Endothelial cell of umbilical vein (primary cell): ENCODE measurements around the gene NRP2. TPM values are rescaled to one million over a fixed set of nuclear protein-coding genes. Genes with fewer than 3 reads are reported as not detected.

Experiments
- BruUV-seq: library from RNA; stranded (reverse); fragments of 400-500 nt; replicated peaks from 2 replicates; lab custom pipeline; 2021; lab: Mats Ljungman, UMichigan
- CTCF ChIA-PET: fragments of 300-600, 350-600 bp; sonication (Branson Sonifier 250); formaldehyde crosslinking; loops from one replicate; lab custom pipeline; 2021; ENCODE audit warnings: antibody characterized with exemption, inconsistent platforms; lab: Charles Lee
- POLR2A ChIA-PET: fragments of 300-600, 350-600 bp; sonication (Branson Sonifier 250); formaldehyde crosslinking; loops from one replicate; lab custom pipeline; 2021; ENCODE audit warnings: antibody characterized with exemption, inconsistent platforms; lab: Charles Lee
- DNase-seq: peaks from one replicate; pipeline ENCODE4 v3.0.0-alpha.2; 2011; ENCODE audit warnings: low read depth, low spot score
- FAIRE-seq: peaks from 2 replicates; lab custom pipeline; 2011; peaks lifted over from hg19 to GRCh38; lab: Jason Lieb, UNC
- H2AFZ ChIP-seq: 2 replicates; pipeline ENCODE4 v1.6.0; 2012; ENCODE audit warnings: low read depth, low read length, control low read depth, inconsistent platforms
- H3K27ac ChIP-seq: 2 replicates; pipeline ENCODE4 v1.5.1; 2011; ENCODE audit warnings: low read depth, mild to moderate bottlenecking, control low read depth, low read length, moderate library complexity; ENCODE audit not compliant: insufficient read depth
- H3K27me3 ChIP-seq, 2 experiments: 2 replicates each; pipeline versions ENCODE4 v1.6.0 to v1.6.1; 2011; ENCODE audit warnings: low read length in 2 of 2, mixed read lengths in 1 of 2; ENCODE audit not compliant: control insufficient read depth in 2 of 2, insufficient read depth in 2 of 2
- H3K36me3 ChIP-seq, 2 experiments: 2 replicates in 1 of 2; 3 replicates in 1 of 2; pipeline ENCODE4 v1.5.1; 2011; ENCODE audit warnings: low read length in 2 of 2, mild to moderate bottlenecking in 1 of 2, moderate library complexity in 1 of 2; ENCODE audit not compliant: control insufficient read depth in 2 of 2, insufficient read depth in 2 of 2; ENCODE audit errors: extremely low read depth in 1 of 2
- H3K4me1 ChIP-seq: 3 replicates; pipeline ENCODE4 v1.5.1; 2011; ENCODE audit warnings: mild to moderate bottlenecking, low read length; ENCODE audit not compliant: control insufficient read depth, insufficient read depth; ENCODE audit errors: extremely low read depth
- H3K4me2 ChIP-seq: 2 replicates; pipeline ENCODE4 v1.6.1; 2011; ENCODE audit warnings: low read length, control low read depth, mixed read lengths; ENCODE audit not compliant: insufficient read depth
- H3K4me3 ChIP-seq, 3 experiments: fragments of 200-600 bp in 1 of 3; sonication (generic), shearing (Covaris generic) in 1 of 3; replicated peaks in 1 of 3; 2 replicates each; pipeline ENCODE4 v1.5.1; 2011 to 2016; ENCODE audit warnings: control low read depth in 3 of 3, low read length in 3 of 3, mild to moderate bottlenecking in 2 of 3, inconsistent platforms in 1 of 3, low read depth in 1 of 3, moderate library complexity in 1 of 3; ENCODE audit not compliant: insufficient read depth in 1 of 3
- H3K79me2 ChIP-seq: 2 replicates; pipeline ENCODE4 v1.6.0; 2012; ENCODE audit warnings: low read length, inconsistent platforms; ENCODE audit not compliant: control insufficient read depth, insufficient read depth
- H3K9ac ChIP-seq: replicated peaks from 2 replicates; pipeline ENCODE3; 2011; ENCODE audit warnings: low read length, control low read depth; ENCODE audit not compliant: insufficient read depth; ENCODE audit errors: extremely low read depth
- H3K9me1 ChIP-seq: replicated peaks from 3 replicates; pipeline ENCODE4 v1.6.0; 2011; ENCODE audit warnings: mild to moderate bottlenecking, low read length; ENCODE audit not compliant: control insufficient read depth, insufficient read depth; ENCODE audit errors: extremely low read depth
- H3K9me3 ChIP-seq: replicated peaks from 2 replicates; pipeline ENCODE4 v1.5.1; 2012; ENCODE audit warnings: low read length, inconsistent platforms; ENCODE audit not compliant: control insufficient read depth, insufficient read depth
- H4K20me1 ChIP-seq: replicated peaks from 2 replicates; pipeline ENCODE3; 2011; ENCODE audit warnings: mild to moderate bottlenecking, low read length; ENCODE audit not compliant: control insufficient read depth, insufficient read depth; ENCODE audit errors: extremely low read depth
- CTCF ChIP-seq, 2 donors: IDR thresholded peaks; 1 replicate in 1 of 2; 2 replicates in 1 of 2; pipeline ENCODE4 v1.5.1; 2011; ENCODE audit warnings: low read length in 2 of 2, mild to moderate bottlenecking in 2 of 2, moderate library complexity in 2 of 2, control low read depth in 1 of 2, inconsistent platforms in 1 of 2, low read depth in 1 of 2; ENCODE audit not compliant: insufficient read depth in 1 of 2; ENCODE audit errors: extremely low read depth in 1 of 2
- EZH2 ChIP-seq: IDR thresholded peaks from 2 replicates; pipeline ENCODE4 v1.6.1; 2012; ENCODE audit warnings: borderline replicate concordance, low read depth, mild to moderate bottlenecking, moderate library complexity, low read length, inconsistent platforms; ENCODE audit not compliant: severe bottlenecking
- FOS ChIP-seq: IDR thresholded peaks from 2 replicates; pipeline ENCODE4 v1.6.1; 2011; ENCODE audit warnings: mild to moderate bottlenecking, low read length, moderate library complexity, borderline replicate concordance; ENCODE audit not compliant: insufficient read depth
- GATA2 ChIP-seq: IDR thresholded peaks from 2 replicates; pipeline ENCODE4 v1.7.0; 2011; ENCODE audit warnings: low read depth, mild to moderate bottlenecking, moderate library complexity, mixed read lengths, low read length; ENCODE audit not compliant: insufficient read length, insufficient read depth
- JUN ChIP-seq: IDR thresholded peaks from 2 replicates; pipeline ENCODE4 v1.6.1; 2011; ENCODE audit warnings: borderline replicate concordance, low read depth; ENCODE audit not compliant: insufficient read length, insufficient read depth
- MAX ChIP-seq: IDR thresholded peaks from 2 replicates; pipeline ENCODE4 v1.6.1; 2011; ENCODE audit not compliant: insufficient read depth, insufficient read length
- MYC ChIP-seq: IDR thresholded peaks from one replicate; pipeline ENCODE4 v1.6.1; 2011; ENCODE audit warnings: mild to moderate bottlenecking, low read depth, low read length
- POLR2A ChIP-seq: IDR thresholded peaks from 2 replicates; pipeline ENCODE4 v1.6.1; 2012; ENCODE audit warnings: low read depth, mild to moderate bottlenecking, control low read depth, low read length
- POLR2AphosphoS5 ChIP-seq: IDR thresholded peaks from 2 replicates; pipeline ENCODE4 v1.6.1; 2012; ENCODE audit warnings: low read depth, mild to moderate bottlenecking, control low read depth, low read length, moderate library complexity; ENCODE audit not compliant: insufficient read depth
- dilution Hi-C: fragments of 300-500 bp; cut with MboI; formaldehyde crosslinking; loops from one replicate; pipeline ENCODE4 v1.15.0; 2019; ENCODE audit warnings: low sequenced_read_pairs; ENCODE audit not compliant: extremely low pct_ligation_motif_present
- intact Hi-C: fragments of 100-400 bp; cut with micrococcal nuclease; formaldehyde crosslinking; loops from one replicate; pipeline ENCODE4 v1.10.0; 2022
- polyA plus RNA-seq, 4 experiments: library from polyadenylated mRNA; depleted of rRNA in 3 of 4; stranded (reverse) in 3 of 4; unstranded in 1 of 4; fragments of >200 nt; gene quantifications; 2 replicates each; pipeline versions ENCODE4 v1.2.1 to v1.2.3, GENCODE V29; 2011 to 2012; ENCODE audit warnings: missing spikeins in 1 of 4
- total RNA-seq: library from RNA; stranded (reverse); gene quantifications from 2 replicates; pipeline ENCODE4 v1.2.3, GENCODE V29; 2021

Gene NRP2
- total and polyA plus RNA-seq, 2 donors (not counting 3 experiments of a cell fraction or from before 2014, with no cell fraction given), result 160 to 240 TPM

GRCh38 chr2:205654878-205655605 is 27.3 kb upstream of the NRP2 start:
- CTCF ChIA-PET, result no interaction called here
- intact Hi-C loops (no loop called here), dilution Hi-C loops (no loop called here)
- POLR2A ChIA-PET, result no interaction called here
- no TSS peak for BruUV-seq
- no peaks in the 10 kb centered on the region for H3K79me2 ChIP-seq
- H3K4me3 ChIP-seq, result no peak overlapping the region
- no peak overlapping the region for H2AFZ ChIP-seq
- no peak overlapping the region for H3K9ac ChIP-seq
- TF ChIP-seq POLR2A (no peak), POLR2AphosphoS5 (no peak), JUN (no peak), EZH2 (no peak), MYC (no peak)
- H3K4me1 ChIP-seq, result peaks cover 2% of the 10 kb centered on the region
- H3K9me3 ChIP-seq, result no peaks in the 10 kb centered on the region
- no peaks in the 10 kb centered on the region for H3K9me1 ChIP-seq
- peaks cover 5 to 11% of the 10 kb centered on the region in 2 experiments for H3K27me3 ChIP-seq
- H3K27ac ChIP-seq, result no peak overlapping the region
- no peaks in the 10 kb centered on the region for H3K36me3 ChIP-seq
- no peak overlapping the region for H3K4me2 ChIP-seq
- FAIRE-seq (no peak), DNase-seq (no peak)
- no peaks in the 10 kb centered on the region for H4K20me1 ChIP-seq

GRCh38 chr2:205655779-205656456 is 26.4 kb upstream of the NRP2 start:
- H3K4me1 ChIP-seq, result no peaks in the 10 kb centered on the region
- H3K27me3 ChIP-seq, result peaks cover 5 to 11% of the 10 kb centered on the region in 2 experiments
- ChIA-PET CTCF (no interaction called here), POLR2A (no interaction called here)
- no peak overlapping the region for H3K4me3 ChIP-seq
- TF ChIP-seq CTCF (IDR thresholded peaks at IDR 0.05; ENCODE audit: extremely low read depth in 1 of 2, insufficient read depth in 1 of 2, low read depth in 1 of 2, low read length in 2 of 2) (no peak), POLR2A (no peak), EZH2 (no peak), GATA2 (no peak), JUN (no peak), MAX (no peak), MYC (no peak), FOS (no peak), POLR2AphosphoS5 (no peak)
- FAIRE-seq (no peak), DNase-seq (no peak)
- H3K9me1 ChIP-seq, result no peaks in the 10 kb centered on the region
- no peak overlapping the region for H3K9ac ChIP-seq
- no peaks in the 10 kb centered on the region for H4K20me1 ChIP-seq
- H2AFZ ChIP-seq, result no peak overlapping the region
- BruUV-seq, result no TSS peak
- no peak overlapping the region for H3K4me2 ChIP-seq
- dilution Hi-C loops (no loop called here), intact Hi-C loops (no loop called here)
- H3K79me2 ChIP-seq, result no peaks in the 10 kb centered on the region
- H3K27ac ChIP-seq, result no peak overlapping the region
- no peaks in the 10 kb centered on the region for H3K9me3 ChIP-seq
- no peaks in the 10 kb centered on the region for H3K36me3 ChIP-seq
